GM18858 (cell line): Measurements from ENCODE around the gene TUBA4B.

ENCODE experiments used
- ATAC-seq: cut with Tn5 transposase; IDR thresholded peaks from one replicate; pipeline ENCODE4 v1.9.1; 2021; ENCODE audit not compliant: unreplicated experiment

Gene TUBA4B

DNA sequence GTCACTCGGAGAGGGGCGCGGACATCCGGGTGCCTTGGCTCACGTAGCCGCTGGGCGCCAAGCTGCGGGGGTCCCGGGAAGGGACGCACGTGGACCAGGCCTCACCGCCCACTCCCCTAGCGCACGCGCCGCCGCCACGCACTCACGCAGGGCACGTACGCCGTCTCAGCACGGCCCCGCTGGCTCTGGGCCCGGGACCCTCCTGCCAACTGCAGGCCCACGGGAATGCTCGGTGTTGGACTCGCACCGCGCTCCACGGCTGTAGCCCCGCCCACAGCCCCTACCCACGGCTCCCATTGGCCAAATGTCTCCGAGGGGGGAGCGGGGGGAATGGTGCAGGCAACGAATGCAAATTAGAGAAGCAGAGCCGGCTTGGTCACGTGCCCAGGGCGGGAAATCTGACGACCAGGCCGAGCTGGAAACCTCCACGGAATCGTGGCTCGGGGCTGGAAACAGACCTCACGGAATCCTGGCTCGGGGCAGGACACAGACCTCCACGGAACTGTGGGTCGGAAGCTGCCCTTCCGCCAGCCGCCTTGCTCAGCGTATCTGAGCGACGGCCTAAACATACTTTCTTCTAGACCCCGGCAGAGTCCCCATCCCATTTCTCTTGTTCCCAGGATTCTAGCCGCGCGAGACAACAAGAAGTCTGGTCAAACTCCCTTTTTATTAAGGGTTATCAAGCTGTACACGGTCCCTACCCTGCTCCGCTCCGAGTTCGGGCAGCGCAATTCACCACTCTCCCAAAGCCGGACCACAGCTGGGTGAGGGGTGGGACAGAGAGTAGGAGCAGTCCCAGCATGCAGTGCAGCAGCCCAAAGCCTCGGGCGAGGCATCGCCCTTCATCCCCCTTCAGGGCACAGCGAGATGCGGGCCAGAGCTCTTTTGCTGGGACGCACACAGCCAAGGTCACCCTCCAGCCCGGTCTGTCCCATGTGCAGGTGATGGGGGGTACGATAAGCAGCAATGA lies 34.0 kb upstream of the TUBA4B start, which contains the start of gene ABCB6:
ABCB6 (minus strand) TSS at position 227 of the 970 bp plus-strand sequence. CDS start 285 bp downstream, outside the sequence.
- peak; percentile 54 for ATAC-seq

GRCh38 chr2:219219784-219220532 lies 33.1 kb upstream of the TUBA4B start:
- ATAC-seq: no peak

DNA sequence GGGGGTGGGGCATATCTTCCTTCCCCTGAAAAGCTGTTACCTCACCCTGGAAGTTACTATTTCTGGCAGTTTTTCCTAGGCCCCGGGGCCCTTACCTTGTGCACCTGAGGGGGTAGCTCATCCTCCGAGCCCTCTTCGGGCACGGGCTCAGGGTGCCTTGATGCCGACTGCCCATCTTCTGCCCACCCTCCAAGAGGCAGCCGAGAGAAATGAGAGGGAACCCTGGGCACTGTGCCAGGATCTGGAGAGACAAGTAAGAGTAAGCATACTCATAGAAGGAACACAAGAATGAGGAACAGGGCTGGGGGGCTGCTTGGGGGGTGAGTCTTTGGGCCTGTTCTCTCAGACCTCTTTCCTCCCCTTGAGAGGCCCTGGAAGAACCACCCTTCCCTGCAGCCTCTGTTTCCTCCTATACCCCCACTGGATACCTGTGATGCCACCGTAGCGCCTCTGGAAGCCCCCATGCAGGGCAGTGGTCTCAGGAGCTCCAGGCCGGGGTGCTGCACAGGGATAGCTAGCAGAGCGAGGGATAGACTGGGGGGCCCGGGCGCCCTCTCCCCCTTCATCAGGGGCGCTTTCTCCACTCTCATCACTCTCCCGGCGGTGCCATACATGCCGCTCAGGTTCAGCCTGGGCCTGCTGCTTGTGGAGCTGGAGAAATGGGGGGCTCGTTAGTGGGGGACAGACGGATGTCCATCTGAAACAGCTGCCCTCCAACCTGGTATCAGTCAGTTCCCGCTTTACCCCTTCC lies 32.2 kb upstream of the TUBA4B start:
- ATAC-seq: no peak

- ATAC-seq: no peak
Observed at GRCh38 chr2:219221957-219222518, 31.0 kb upstream of the TUBA4B start.

GRCh38 chr2:219223831-219224610 lies 29.0 kb upstream of the TUBA4B start:
- no peak for ATAC-seq

- no peak for ATAC-seq
Observed at GRCh38 chr2:219225350-219225749, 27.7 kb upstream of the TUBA4B start.

DNA sequence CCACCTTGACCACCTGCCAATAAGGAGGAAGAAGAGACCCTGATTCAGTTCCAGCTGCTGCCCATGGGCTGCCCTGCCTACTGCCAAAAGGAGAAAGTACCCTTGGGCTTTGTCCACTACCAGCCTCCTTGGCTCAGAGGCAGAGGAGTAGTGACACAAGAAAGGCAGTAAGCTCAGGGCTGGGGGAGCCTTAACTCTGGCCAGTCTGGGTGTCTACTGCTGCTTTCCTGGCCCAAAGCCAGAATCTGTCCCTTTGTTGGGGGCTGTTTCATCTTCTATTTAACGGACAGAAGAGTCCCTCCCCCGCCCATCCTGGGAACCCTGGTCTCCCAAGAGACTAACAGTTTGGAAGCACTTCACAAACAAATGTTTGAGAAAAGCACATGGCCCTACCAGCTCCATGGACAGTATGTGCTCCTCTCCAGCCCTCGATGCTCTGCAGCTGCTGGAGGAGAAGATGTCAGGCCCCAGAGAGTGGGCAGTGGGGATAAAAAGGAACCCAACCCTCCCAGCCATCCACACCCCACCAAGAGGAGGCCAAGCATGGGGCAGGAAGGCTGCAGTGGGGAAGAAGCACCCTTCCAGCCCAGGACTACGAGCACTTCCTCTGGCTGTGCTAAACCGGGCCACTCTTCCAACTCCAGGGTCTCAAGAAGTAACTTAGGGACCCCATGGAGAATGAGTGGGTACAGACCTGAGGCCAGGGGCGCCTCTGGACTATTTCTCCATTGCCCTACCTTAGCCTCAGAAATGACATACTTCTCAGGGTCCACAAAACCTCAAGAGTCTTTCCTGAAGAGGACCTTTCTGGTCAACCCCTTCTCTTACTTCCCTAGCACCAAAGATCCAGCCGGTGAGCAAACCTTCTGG lies 24.8 kb upstream of the TUBA4B start:
- ATAC-seq: no peak

DNA sequence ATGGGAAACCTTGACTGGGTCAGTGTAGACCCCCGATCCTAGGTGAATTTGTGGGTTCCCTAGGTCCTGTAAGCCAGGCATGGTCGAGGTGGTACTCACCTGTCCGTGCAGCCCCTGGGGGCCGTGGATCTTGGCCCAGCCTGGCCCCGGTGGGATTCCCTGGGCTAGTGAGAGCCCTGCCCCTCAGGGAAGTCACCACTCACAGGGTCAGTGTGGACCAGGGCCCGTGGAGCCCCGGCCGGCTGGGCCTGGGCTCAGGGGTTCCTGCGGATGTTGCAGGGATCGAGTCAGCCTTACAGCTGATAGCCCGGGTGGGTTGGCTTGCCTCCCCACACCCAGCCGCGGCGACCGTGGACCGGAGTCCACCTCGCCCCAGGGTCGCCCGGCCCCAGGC lies 24.1 kb upstream of the TUBA4B start:
- ATAC-seq: peak; percentile 8

GRCh38 chr2:219229305-219230058 lies 23.6 kb upstream of the TUBA4B start, which contains the start of the genes ANKZF1 and ATG9A:
Gene ANKZF1, plus strand, starts transcription at chr2:219229806. Its CDS starts 452 bp downstream, at chr2:219230258.
Gene ATG9A, minus strand, starts transcription at chr2:219229636. Its CDS starts 1,612 bp downstream, at chr2:219228024.
- peak; percentile 83 for ATAC-seq

DNA sequence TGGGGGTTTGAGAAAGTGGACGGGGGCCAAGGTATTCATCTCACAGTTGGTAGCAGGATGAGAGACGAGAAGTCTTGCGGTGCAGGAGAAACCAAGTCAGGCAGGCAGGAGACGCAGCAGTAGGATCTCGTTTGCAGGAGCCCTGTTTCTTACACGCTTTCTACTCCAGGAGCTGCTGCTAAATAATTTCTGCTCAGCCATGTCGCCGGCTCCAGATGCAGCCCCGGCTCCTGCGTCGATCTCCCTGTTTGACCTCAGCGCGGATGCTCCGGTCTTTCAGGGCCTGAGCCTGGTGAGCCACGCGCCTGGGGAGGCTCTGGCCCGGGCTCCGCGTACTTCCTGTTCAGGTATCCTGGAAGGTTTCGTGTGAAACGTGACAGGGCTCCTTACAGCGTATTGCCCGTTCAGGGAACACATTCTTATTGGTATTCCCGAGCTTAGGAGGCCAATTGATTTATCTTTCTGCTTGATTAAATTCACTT lies 22.9 kb upstream of the TUBA4B start:
- ATAC-seq: no peak

GRCh38 chr2:219234331-219234730 lies 18.7 kb upstream of the TUBA4B start:
- ATAC-seq: no peak

GRCh38 chr2:219243291-219243761 lies 9.7 kb upstream of the TUBA4B start:
- ATAC-seq: no peak

DNA sequence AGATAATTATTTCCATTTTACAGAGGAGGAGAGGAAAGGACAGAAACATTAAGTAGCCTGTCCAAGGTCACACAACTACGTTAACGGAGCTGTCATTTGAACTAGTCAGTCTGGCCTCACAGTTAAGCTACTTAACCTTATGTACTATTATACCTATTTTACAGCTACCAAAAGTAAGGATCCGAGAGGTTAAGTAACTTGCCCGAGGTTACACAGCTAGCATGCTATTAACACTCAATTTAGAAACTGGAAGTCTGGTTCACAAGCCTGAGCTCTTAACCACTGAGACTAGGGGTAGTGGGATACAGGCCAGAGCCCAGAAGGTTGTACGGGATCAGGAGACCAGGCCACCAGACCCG lies 8.3 kb upstream of the TUBA4B start:
- no peak for ATAC-seq

DNA sequence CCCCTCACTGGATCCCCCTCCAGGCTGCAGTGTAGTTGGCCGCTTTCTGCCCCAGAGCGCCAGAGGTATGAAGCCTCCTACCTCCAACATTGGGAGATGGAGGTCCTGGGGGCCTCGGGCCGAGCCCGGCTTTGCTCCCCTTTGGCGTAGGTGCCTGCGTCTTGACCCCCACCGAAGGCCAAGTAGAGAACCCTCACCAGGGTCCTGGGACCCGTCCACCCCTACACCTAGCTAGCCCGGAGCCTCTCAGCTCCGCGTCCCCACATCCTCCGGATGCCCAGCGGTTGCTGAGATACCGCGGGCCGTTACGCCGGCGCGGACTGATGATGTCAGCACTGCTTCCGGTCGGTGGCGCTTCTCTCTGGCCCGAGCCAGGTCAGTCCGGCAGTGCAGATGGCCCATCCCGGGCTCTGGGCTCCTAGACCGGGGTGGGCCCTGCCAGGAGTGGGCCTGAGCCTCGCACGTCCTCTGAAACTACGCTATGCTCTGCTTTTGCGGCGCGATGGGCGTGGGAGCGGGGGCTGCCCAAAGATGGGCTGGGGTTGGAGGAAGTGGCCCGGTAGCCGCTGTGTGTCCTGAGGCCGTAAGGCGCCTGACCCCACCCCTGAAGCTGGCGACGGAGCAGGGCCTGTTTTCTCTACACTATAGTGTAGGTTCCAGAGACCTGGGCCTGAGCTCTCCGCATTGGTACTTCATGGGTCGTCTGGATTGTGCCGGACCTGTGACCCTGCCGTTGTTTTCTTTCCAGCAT lies 7.7 kb upstream of the TUBA4B start, which contains the start of the genes GLB1L and STK16:
GLB1L (minus strand) TSS at position 297 of the 751 bp plus-strand sequence. CDS start 1,871 bp downstream, outside the sequence.
STK16 (plus strand) TSS at position 332 of the 751 bp plus-strand sequence. CDS start 521 bp downstream, outside the sequence.
- peak; percentile 66 for ATAC-seq

- no peak for ATAC-seq
Observed at GRCh38 chr2:219245899-219246230, 7.2 kb upstream of the TUBA4B start.

GRCh38 chr2:219246559-219246958 lies 6.5 kb upstream of the TUBA4B start:
- no peak for ATAC-seq
